Brain microvascular endothelial cell (primary cell): ENCODE data around the gene CIP2A.

ENCODE experiments used
- DNase-seq: peaks from one replicate; pipeline ENCODE4 v3.0.0-alpha.2; 2020
- H3K27ac ChIP-seq: fragments of 250-450 bp; sonication (Bioruptor Pico); 2 replicates; pipeline ENCODE4 v1.5.1; 2020; ENCODE audit warnings: mild to moderate bottlenecking, moderate library complexity
- H3K27me3 ChIP-seq: fragments of 250-450 bp; sonication (Bioruptor Pico); replicated peaks from 2 replicates; pipeline ENCODE4 v1.5.1; 2020; ENCODE audit warnings: mild to moderate bottlenecking
- H3K36me3 ChIP-seq: fragments of 250-450 bp; sonication (Bioruptor Pico); replicated peaks from 2 replicates; pipeline ENCODE4 v1.5.1; 2020; ENCODE audit warnings: mild to moderate bottlenecking
- H3K4me3 ChIP-seq: 2 replicates; pipeline ENCODE4 v1.5.1; 2011; ENCODE audit warnings: low read depth, mild to moderate bottlenecking, control low read depth, low read length, moderate library complexity
- CTCF ChIP-seq: IDR thresholded peaks from 2 replicates; pipeline ENCODE4 v1.5.1; 2011; ENCODE audit warnings: low read depth, mild to moderate bottlenecking, moderate library complexity, low read length, control low read depth, inconsistent platforms; ENCODE audit errors: missing control alignments
- in situ Hi-C: cut with HindIII; loops from 2 replicates; pipeline ENCODE4 v1.10.0; 2017; ENCODE audit warnings: low sequenced_read_pairs, low pct_ligation_motif_present

CIP2A gene

GRCh38 chr3:108548304-108548703 lies 40.9 kb downstream of the CIP2A start:
- in situ Hi-C loops, result no loop called here
- Histone ChIP-seq H3K4me3 (no peak overlapping the region), H3K27me3 (no peaks in the 10 kb centered on the region), H3K27ac (no peak overlapping the region), H3K36me3 (no peaks in the 10 kb centered on the region)
- no peak for DNase-seq
- no peak for TF ChIP-seq CTCF

GRCh38 chr3:108546692-108547091 lies 42.5 kb downstream of the CIP2A start:
- Histone ChIP-seq H3K4me3 (no peak overlapping the region), H3K27ac (no peak overlapping the region), H3K36me3 (no peaks in the 10 kb centered on the region), H3K27me3 (no peaks in the 10 kb centered on the region)
- in situ Hi-C loops, result no loop called here
- no peak for DNase-seq
- TF ChIP-seq CTCF, result no peak

DNA sequence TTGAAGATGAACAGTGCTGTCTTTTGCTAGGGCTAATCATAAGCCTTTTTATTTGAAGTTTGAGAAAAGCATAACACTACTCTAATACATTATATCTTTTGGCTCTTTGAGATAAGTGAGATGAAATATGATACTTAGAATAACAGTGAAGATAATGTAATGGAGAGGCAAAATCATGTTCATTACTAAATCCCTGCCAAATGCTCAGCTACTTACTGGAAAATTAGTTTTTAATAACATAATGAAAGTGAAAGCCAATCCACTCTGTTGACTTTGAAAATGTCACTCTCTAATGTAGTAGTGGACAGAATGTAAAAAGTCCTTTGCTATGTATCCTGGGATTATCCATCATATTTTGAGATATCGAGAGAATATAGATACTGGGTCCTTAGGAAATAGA lies 43.0 kb downstream of the CIP2A start:
- no peak for TF ChIP-seq CTCF
- Histone ChIP-seq H3K27me3 (no peaks in the 10 kb centered on the region), H3K36me3 (no peaks in the 10 kb centered on the region), H3K27ac (no peak overlapping the region), H3K4me3 (no peak overlapping the region)
- no peak for DNase-seq
- in situ Hi-C loops, result no loop called here

DNA sequence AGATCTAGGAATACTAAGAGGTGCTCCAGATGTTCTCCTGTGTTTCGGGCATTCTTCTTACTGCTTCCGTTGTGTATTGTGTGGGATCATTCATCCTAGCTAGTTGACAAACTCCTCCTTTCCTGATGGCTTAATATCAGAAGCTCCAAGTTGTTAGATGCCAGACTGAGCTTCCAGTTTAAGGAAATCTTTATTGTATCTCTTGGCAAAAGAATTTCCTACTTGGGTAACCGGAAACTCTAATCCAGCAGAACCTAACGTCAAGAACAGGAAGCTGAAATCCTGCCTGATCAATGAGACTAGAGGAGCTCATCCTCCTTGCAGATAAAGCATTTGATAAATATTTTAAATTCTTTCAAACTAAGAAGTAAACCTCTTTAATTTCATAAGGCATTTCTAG lies 51.2 kb downstream of the CIP2A start:
- in situ Hi-C loops, result no loop called here
- Histone ChIP-seq H3K36me3 (no peaks in the 10 kb centered on the region), H3K4me3 (no peak overlapping the region), H3K27ac (no peak overlapping the region), H3K27me3 (no peaks in the 10 kb centered on the region)
- DNase-seq, result no peak
- TF ChIP-seq CTCF, result no peak

DNA sequence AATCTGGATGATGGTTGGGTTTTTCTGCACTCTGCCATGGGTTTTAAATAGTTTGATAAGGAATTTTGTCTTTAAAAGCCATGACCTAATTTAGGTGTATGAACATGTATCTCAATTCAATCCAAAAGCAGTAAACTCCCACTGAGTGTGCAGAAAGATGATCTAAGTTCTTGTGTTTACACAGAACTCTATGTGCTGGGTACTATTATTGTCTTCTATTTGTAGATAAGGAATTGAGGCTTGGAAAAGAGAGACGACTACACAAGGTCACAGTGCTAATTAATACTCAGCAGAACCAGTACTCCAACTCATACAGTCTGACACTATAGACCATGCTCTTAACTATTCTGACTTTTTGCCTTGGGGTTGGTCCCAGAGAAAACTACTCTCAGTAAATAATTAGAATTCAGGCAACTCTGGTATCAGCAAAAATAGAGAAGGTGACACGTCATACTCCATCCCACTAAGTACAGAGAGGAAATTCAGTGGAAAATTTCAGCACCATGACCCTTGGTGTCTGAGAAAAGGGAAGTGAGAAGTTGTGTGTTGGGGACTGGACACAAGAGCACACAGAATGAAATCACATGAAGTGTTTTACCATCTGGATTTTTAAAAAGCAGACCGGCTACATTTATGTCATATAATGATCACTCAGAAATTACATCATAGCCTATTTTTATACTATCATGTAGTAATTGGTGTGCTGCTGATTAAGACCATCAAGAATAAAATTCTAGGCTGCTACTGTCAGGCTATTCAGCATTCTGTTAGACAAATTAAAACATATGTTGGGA lies 60.6 kb downstream of the CIP2A start:
- DNase-seq, result no peak
- no peak overlapping the region for H3K27ac ChIP-seq
- no peaks in the 10 kb centered on the region for H3K36me3 ChIP-seq
- H3K27me3 ChIP-seq, result no peaks in the 10 kb centered on the region
- TF ChIP-seq CTCF, result no peak
- in situ Hi-C loops, result no loop called here
- no peak overlapping the region for H3K4me3 ChIP-seq

DNA sequence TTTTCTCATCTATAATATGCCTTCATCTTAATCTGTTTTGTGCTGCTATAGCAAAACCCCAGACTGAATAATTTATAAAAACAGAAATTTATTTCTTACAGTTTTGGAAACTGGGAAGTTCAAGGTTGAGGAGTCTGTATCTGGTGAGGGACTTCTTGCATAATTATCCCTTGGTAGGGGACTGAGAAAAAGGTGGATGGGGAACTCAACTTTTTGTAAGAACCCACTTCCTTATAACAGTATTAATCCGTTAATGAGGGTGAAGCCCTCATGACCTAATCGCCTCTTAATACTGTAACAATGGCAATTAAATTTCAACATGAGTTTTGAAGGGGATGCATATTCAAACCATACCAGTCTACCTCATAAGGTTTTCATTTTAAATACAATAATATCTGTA lies 61.4 kb downstream of the CIP2A start:
- in situ Hi-C loops, result no loop called here
- Histone ChIP-seq H3K36me3 (no peaks in the 10 kb centered on the region), H3K27ac (no peak overlapping the region), H3K4me3 (no peak overlapping the region), H3K27me3 (no peaks in the 10 kb centered on the region)
- no peak for DNase-seq
- no peak for TF ChIP-seq CTCF
